Measurements from ENCODE around the gene DHRS12.

The DHRS12 gene

GRCh38 chr13:51796546-51796945 lies 7.4 kb downstream of the DHRS12 start:
- no peaks in the 10 kb centered on the region for H3K79me2 ChIP-seq (ENCODE audit: insufficient read depth, low read depth)
- H2AFZ ChIP-seq (ENCODE audit: low read depth), result no peak overlapping the region
- TF ChIP-seq CTCF (conservative IDR thresholded peaks at IDR 0.05; ENCODE audit: low read depth, low read length), result no peak
- no peaks in the 10 kb centered on the region for H4K20me1 ChIP-seq (ENCODE audit: insufficient read depth)
- H3K9ac ChIP-seq, result no peak overlapping the region
- H3K36me3 ChIP-seq (ENCODE audit: insufficient read depth), result no peaks in the 10 kb centered on the region
- peaks cover 22% of the 10 kb centered on the region for H3K4me1 ChIP-seq (ENCODE audit: low read depth, poor library complexity, severe bottlenecking)
- no peak overlapping the region for H3K4me3 ChIP-seq (IDR thresholded peaks at IDR 0.05; ENCODE audit: insufficient read depth, low read depth, low read length)
- no peak overlapping the region for H3K4me2 ChIP-seq
- H3K27me3 ChIP-seq (ENCODE audit: insufficient read depth, low read depth), result no peaks in the 10 kb centered on the region
- no peak overlapping the region for H3K27ac ChIP-seq

DNA sequence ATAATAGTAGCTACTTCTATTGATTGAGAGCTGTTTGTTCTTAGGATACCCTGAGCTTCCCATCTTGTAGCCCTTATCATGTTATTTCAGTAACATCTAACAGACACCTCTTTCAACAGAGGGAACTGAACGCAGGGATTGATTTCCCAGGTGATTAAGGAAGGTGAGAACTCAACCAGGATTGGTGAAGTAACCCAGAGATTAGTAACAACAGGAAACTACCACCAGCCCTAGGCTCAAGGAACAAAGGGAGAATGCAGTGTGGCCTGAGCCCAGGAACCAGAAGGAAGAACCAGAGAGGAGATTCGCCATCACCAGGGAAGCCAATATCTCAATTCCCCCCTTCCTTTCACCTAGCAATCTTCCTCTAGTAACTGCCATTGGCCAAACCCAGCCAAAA lies 8.5 kb downstream of the DHRS12 start:
- H3K4me2 ChIP-seq, result no peak overlapping the region
- H3K36me3 ChIP-seq (ENCODE audit: insufficient read depth), result no peaks in the 10 kb centered on the region
- TF ChIP-seq CTCF (conservative IDR thresholded peaks at IDR 0.05; ENCODE audit: low read depth, low read length), result no peak
- H4K20me1 ChIP-seq (ENCODE audit: insufficient read depth), result no peaks in the 10 kb centered on the region
- no peaks in the 10 kb centered on the region for H3K27me3 ChIP-seq (ENCODE audit: insufficient read depth, low read depth)
- no peak overlapping the region for H3K9ac ChIP-seq
- no peak overlapping the region for H3K27ac ChIP-seq
- H3K79me2 ChIP-seq (ENCODE audit: insufficient read depth, low read depth), result no peaks in the 10 kb centered on the region
- no peak overlapping the region for H2AFZ ChIP-seq (ENCODE audit: low read depth)
- H3K4me3 ChIP-seq (IDR thresholded peaks at IDR 0.05; ENCODE audit: insufficient read depth, low read depth, low read length), result no peak overlapping the region
- H3K4me1 ChIP-seq (ENCODE audit: low read depth, poor library complexity, severe bottlenecking), result peaks cover 11% of the 10 kb centered on the region

DNA sequence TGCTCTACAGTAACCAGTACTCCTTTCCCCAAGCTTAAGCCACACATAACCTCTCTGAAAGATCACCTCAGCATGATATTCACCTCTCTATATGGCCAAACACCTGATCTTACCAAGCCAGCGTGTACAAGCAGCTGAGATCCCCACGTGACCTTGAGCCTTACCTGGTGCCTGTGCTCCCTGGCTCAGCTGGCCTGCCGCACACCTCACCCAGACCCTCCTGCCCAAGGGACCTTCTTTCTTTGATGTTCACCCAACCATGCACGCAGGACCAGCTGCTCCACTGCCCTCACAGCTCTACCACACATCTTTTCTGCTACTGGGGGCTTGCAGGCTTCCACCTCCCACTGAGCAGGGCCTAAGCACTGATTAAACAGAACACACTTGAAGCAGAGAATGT lies 9.0 kb downstream of the DHRS12 start:
- H3K79me2 ChIP-seq (ENCODE audit: insufficient read depth, low read depth), result no peaks in the 10 kb centered on the region
- H3K4me2 ChIP-seq, result no peak overlapping the region
- H3K4me1 ChIP-seq (ENCODE audit: low read depth, poor library complexity, severe bottlenecking), result peaks cover 10% of the 10 kb centered on the region
- no peak overlapping the region for H3K4me3 ChIP-seq (IDR thresholded peaks at IDR 0.05; ENCODE audit: insufficient read depth, low read depth, low read length)
- H3K27ac ChIP-seq, result no peak overlapping the region
- no peak for TF ChIP-seq CTCF (conservative IDR thresholded peaks at IDR 0.05; ENCODE audit: low read depth, low read length)
- no peak overlapping the region for H2AFZ ChIP-seq (ENCODE audit: low read depth)
- H3K9ac ChIP-seq, result no peak overlapping the region
- no peaks in the 10 kb centered on the region for H4K20me1 ChIP-seq (ENCODE audit: insufficient read depth)
- no peaks in the 10 kb centered on the region for H3K27me3 ChIP-seq (ENCODE audit: insufficient read depth, low read depth)
- H3K36me3 ChIP-seq (ENCODE audit: insufficient read depth), result no peaks in the 10 kb centered on the region

GRCh38 chr13:51793570-51794271 lies 10.2 kb downstream of the DHRS12 start:
- H3K4me2 ChIP-seq, result no peak overlapping the region
- H3K36me3 ChIP-seq (ENCODE audit: insufficient read depth), result no peaks in the 10 kb centered on the region

More at GRCh38 chr13:51793570-51794271, 10.2 kb downstream of the DHRS12 start:
- no peaks in the 10 kb centered on the region for H3K27me3 ChIP-seq (ENCODE audit: insufficient read depth, low read depth)
- H3K79me2 ChIP-seq (ENCODE audit: insufficient read depth, low read depth), result no peaks in the 10 kb centered on the region
- no peak for TF ChIP-seq CTCF (conservative IDR thresholded peaks at IDR 0.05; ENCODE audit: low read depth, low read length)
- peaks cover 10% of the 10 kb centered on the region for H3K4me1 ChIP-seq (ENCODE audit: low read depth, poor library complexity, severe bottlenecking)
- no peak overlapping the region for H3K4me3 ChIP-seq (IDR thresholded peaks at IDR 0.05; ENCODE audit: insufficient read depth, low read depth, low read length)
- H2AFZ ChIP-seq (ENCODE audit: low read depth), result no peak overlapping the region
- no peak overlapping the region for H3K27ac ChIP-seq
- H3K9ac ChIP-seq, result no peak overlapping the region
- H4K20me1 ChIP-seq (ENCODE audit: insufficient read depth), result no peaks in the 10 kb centered on the region

Data from KMS-11 (cell line).